Breast epithelium (tissue), 4 donors: ENCODE results near the gene GAGE13. TPM values are rescaled to one million over a fixed set of nuclear protein-coding genes. Genes with fewer than 3 reads are reported as not detected.
"Not testable (repeated sequence)": the region's sequence is repeated elsewhere in the genome, so short reads cannot be mapped to it uniquely, and the experiment has no call there.

Experiments used
- DNase-seq, 2 donors: peaks; one replicate each; pipeline ENCODE4 v3.0.0-alpha.2; 2019; ENCODE audit warnings: low spot score in 2 of 2
- H3K27ac ChIP-seq, 2 donors: fragments of 200-600 bp; sonication (generic) in 1 of 2; one replicate each; pipeline ENCODE4 v1.5.1; 2016 to 2019; ENCODE audit warnings: mild to moderate bottlenecking in 1 of 2
- H3K27me3 ChIP-seq, 2 donors: fragments of 200-600 bp; sonication (generic) in 1 of 2; one replicate each; pipeline versions ENCODE4 v1.5.1 to v1.6.0; 2017 to 2019; ENCODE audit warnings: control low read depth in 1 of 2, mild to moderate bottlenecking in 1 of 2
- H3K36me3 ChIP-seq: fragments of 200-600 bp; one replicate; pipeline ENCODE4 v1.5.1; 2019
- H3K4me1 ChIP-seq, 2 donors: fragments of 200-600 bp; sonication (generic); one replicate each; pipeline ENCODE4 v1.5.1; 2016 to 2019; ENCODE audit warnings: control low read depth in 1 of 2
- H3K4me3 ChIP-seq, 3 donors: fragments of 200-600 bp; sonication (generic); 1 replicate in 2 of 3; 2 replicates in 1 of 3; pipeline ENCODE4 v1.5.1; 2016 to 2019; ENCODE audit warnings: mild to moderate bottlenecking in 3 of 3, moderate library complexity in 2 of 3
- H3K9me3 ChIP-seq, 2 donors: fragments of 200-600 bp; sonication (generic) in 1 of 2; one replicate each; pipeline ENCODE4 v1.5.1; 2016 to 2019; ENCODE audit warnings: control low read depth in 1 of 2
- intact Hi-C: fragments of 100-400 bp; cut with DNase I; formaldehyde crosslinking; loops from one replicate; pipeline ENCODE4 v1.15.1; 2023; ENCODE audit warnings: low total_unique reads
- total RNA-seq, 3 donors: library from RNA; depleted of rRNA; stranded (reverse); fragments of >200 nt; gene quantifications; one replicate each; pipeline ENCODE4 v1.1.0, GENCODE V29; 2016

The GAGE13 gene
- total RNA-seq, 3 donors from 2014 or later, result not detected

- DNase-seq, H3K27ac ChIP-seq, H3K4me1 ChIP-seq, H3K27me3 ChIP-seq, H3K36me3 ChIP-seq, H3K4me3 ChIP-seq, H3K9me3 ChIP-seq, intact Hi-C loops: not testable (repeated sequence)
Measured at GRCh38 chrX:49331841-49332240, 459 bp downstream of the GAGE13 start.

- H3K27ac ChIP-seq, H3K27me3 ChIP-seq, DNase-seq, H3K36me3 ChIP-seq, H3K9me3 ChIP-seq, intact Hi-C loops, H3K4me3 ChIP-seq, H3K4me1 ChIP-seq: not testable (repeated sequence)
Measured at GRCh38 chrX:49341449-49341848, 10.1 kb downstream of the GAGE13 start.

GRCh38 chrX:49344496-49345175, 13.3 kb downstream of the GAGE13 start:
- H3K27ac ChIP-seq, H3K9me3 ChIP-seq, intact Hi-C loops, H3K4me1 ChIP-seq, DNase-seq, H3K36me3 ChIP-seq, H3K27me3 ChIP-seq, H3K4me3 ChIP-seq: not testable (repeated sequence)

- H3K4me3 ChIP-seq, DNase-seq, H3K27me3 ChIP-seq, H3K36me3 ChIP-seq, H3K27ac ChIP-seq, intact Hi-C loops, H3K4me1 ChIP-seq, H3K9me3 ChIP-seq: not testable (repeated sequence)
Measured at GRCh38 chrX:49345402-49345801, 14.0 kb downstream of the GAGE13 start.

- H3K4me1 ChIP-seq, H3K4me3 ChIP-seq, intact Hi-C loops, H3K36me3 ChIP-seq, DNase-seq, H3K27me3 ChIP-seq, H3K27ac ChIP-seq, H3K9me3 ChIP-seq: not testable (repeated sequence)
Measured at GRCh38 chrX:49346150-49346549, 14.8 kb downstream of the GAGE13 start.

Other genes starting within 250 kb of the GAGE13 start
- 10 to 100 TPM; 21.1 to 28.8 (median 27.8) TPM for gene GPKOW, start 207.8 kb upstream of the GAGE13 start, total RNA-seq
- 10 to 100 TPM in 1 of 3 donors, 1 to 10 TPM in 2; 1.3 to 12.4 (median 4.9) TPM for gene MAGIX, start 168.8 kb upstream of the GAGE13 start, total RNA-seq
- gene PLP2, start 159.7 kb upstream of the GAGE13 start, total RNA-seq, result 10 to 100 TPM; 23.4 to 27.9 (median 27.8) TPM
- gene PRICKLE3, start 145.2 kb upstream of the GAGE13 start, total RNA-seq, result 10 to 100 TPM; 13.3 to 14.4 (median 14.0) TPM
- 1 to 10 TPM; 1.0 to 2.7 (median 1.3) TPM for gene SYP, start 131.4 kb upstream of the GAGE13 start, total RNA-seq
- 1 to 10 TPM in 1 of 3 donors, under 1 TPM in 2; 0.48 to 1.8 (median 0.66) TPM for gene CACNA1F, start 98.2 kb upstream of the GAGE13 start, total RNA-seq
- 10 to 100 TPM; 12.8 to 14.5 (median 13.1) TPM for gene CCDC22, start 96.1 kb upstream of the GAGE13 start, total RNA-seq
- gene FOXP3, start 66.9 kb upstream of the GAGE13 start, total RNA-seq, result under 1 TPM in 1 of 3 donors, not detected in 2; 0.16 TPM
- gene PPP1R3F, start 61.8 kb upstream of the GAGE13 start, total RNA-seq, result 1 to 10 TPM; 5.9 to 7.9 (median 7.2) TPM
- not detected for gene GAGE10, start 27.9 kb upstream of the GAGE13 start, total RNA-seq
- not detected for gene GAGE12J, start 9.5 kb upstream of the GAGE13 start, total RNA-seq
- not detected for gene GAGE12C, start 200.6 kb downstream of the GAGE13 start, total RNA-seq
- not detected for gene GAGE12D, start 210.2 kb downstream of the GAGE13 start, total RNA-seq
- gene GAGE12E, start 219.7 kb downstream of the GAGE13 start, total RNA-seq, result not detected
- not detected for gene GAGE12F, start 229.3 kb downstream of the GAGE13 start, total RNA-seq
- gene GAGE12G, start 238.8 kb downstream of the GAGE13 start, total RNA-seq, result not detected
- gene GAGE12H, start 248.4 kb downstream of the GAGE13 start, total RNA-seq, result not detected